PC-3 (cell line): Measurements from ENCODE around the gene RPS6KA2. TPM values are rescaled to one million over a fixed set of nuclear protein-coding genes. Genes with fewer than 3 reads are reported as not detected.
A peak's percentile ranks its signal among the peaks of the same experiment; 100 is the strongest.

Experiments
- ATAC-seq: fragments of 200-7000 bp; cut with Tn5 transposase; 2 replicates; pipeline ENCODE4 v1.9.1; 2020; ENCODE audit warnings: mild to moderate bottlenecking, moderate library complexity
- BruUV-seq: library from RNA; stranded (reverse); fragments of 400-500 nt; replicated peaks from 2 replicates; lab custom pipeline; 2021; lab: Mats Ljungman, UMichigan
- CTCF ChIA-PET: fragments of 300-600 bp; sonication (Branson Sonifier 250); formaldehyde crosslinking; loops from one replicate; lab custom pipeline; 2022; ENCODE audit warnings: antibody characterized with exemption; lab: Charles Lee
- POLR2A ChIA-PET: fragments of 300-600 bp; sonication (Branson Sonifier 250); formaldehyde crosslinking; loops from one replicate; lab custom pipeline; 2022; ENCODE audit warnings: antibody characterized with exemption; ENCODE audit not compliant: unreplicated experiment; lab: Charles Lee
- DNase-seq: peaks from one replicate; pipeline ENCODE4 v3.0.0-alpha.2; 2015
- H2AFZ ChIP-seq: fragments of 300-600 bp; sonication (generic); 2 replicates; pipeline ENCODE4 v1.6.0; 2016; ENCODE audit warnings: antibody characterized with exemption, low read length
- H3F3A ChIP-seq: fragments of 300-600 bp; sonication (generic); one replicate; pipeline ENCODE4 v1.6.0; 2017; ENCODE audit warnings: antibody characterized with exemption, low read length, control low read depth, mild to moderate bottlenecking; ENCODE audit not compliant: unreplicated experiment
- H3K27ac ChIP-seq: fragments of 300-600 bp; sonication (generic); 2 replicates; pipeline ENCODE4 v1.5.1; 2016; ENCODE audit warnings: mild to moderate bottlenecking, low read length
- H3K27me3 ChIP-seq: fragments of 300-600 bp; sonication (generic); 2 replicates; pipeline ENCODE4 v1.6.1; 2016; ENCODE audit warnings: low read length, mixed read lengths
- H3K36me3 ChIP-seq: fragments of 300-600 bp; sonication (generic); 2 replicates; pipeline ENCODE4 v1.6.1; 2016; ENCODE audit warnings: low read depth, mixed run types, low read length, mixed read lengths
- H3K4me1 ChIP-seq: fragments of 300-600 bp; sonication (generic); 2 replicates; pipeline ENCODE4 v1.5.1; 2016; ENCODE audit warnings: low read length; ENCODE audit not compliant: insufficient read depth
- H3K4me2 ChIP-seq: fragments of 300-600 bp; sonication (generic); 2 replicates; pipeline ENCODE4 v1.6.0; 2016; ENCODE audit warnings: low read length
- H3K4me3 ChIP-seq: fragments of 300-600 bp; sonication (generic); 2 replicates; pipeline ENCODE4 v1.5.1; 2016; ENCODE audit warnings: mild to moderate bottlenecking, low read length, mixed read lengths
- H3K79me2 ChIP-seq: fragments of 300-600 bp; sonication (generic); 2 replicates; pipeline ENCODE4 v1.6.1; 2017; ENCODE audit warnings: low read length, mixed read lengths
- H3K9ac ChIP-seq: fragments of 300-600 bp; sonication (generic); 2 replicates; pipeline ENCODE4 v1.6.0; 2016; ENCODE audit warnings: mild to moderate bottlenecking, low read length
- H3K9me2 ChIP-seq: fragments of 300-600 bp; sonication (generic); replicated peaks from 2 replicates; pipeline ENCODE4 v1.6.1; 2016; ENCODE audit warnings: mixed run types, low read length, mixed read lengths
- H3K9me3 ChIP-seq: fragments of 300-600 bp; sonication (generic); 2 replicates; pipeline ENCODE4 v1.6.1; 2016; ENCODE audit warnings: low read length, mixed read lengths
- H4K20me1 ChIP-seq: fragments of 300-600 bp; sonication (generic); 2 replicates; pipeline ENCODE4 v1.6.1; 2016; ENCODE audit warnings: low read length, mixed read lengths
- EZH2 ChIP-seq: fragments of 300-600 bp; sonication (generic); IDR thresholded peaks from one replicate; pipeline ENCODE4 v1.6.1; 2017; ENCODE audit warnings: antibody characterized with exemption, mild to moderate bottlenecking, low read length; ENCODE audit not compliant: unreplicated experiment
- EZH2phosphoT487 ChIP-seq: fragments of 300-600 bp; sonication (generic); IDR thresholded peaks from 2 replicates; pipeline ENCODE4 v1.6.1; 2018; ENCODE audit warnings: mild to moderate bottlenecking, antibody characterized with exemption, low read length, borderline replicate concordance
- intact Hi-C: fragments of 100-400 bp; cut with micrococcal nuclease; formaldehyde crosslinking; loops from 2 replicates; pipeline ENCODE4 v1.9.0; 2023
- total RNA-seq: library from RNA; depleted of rRNA; stranded (reverse); fragments of >200 nt; gene quantifications from 2 replicates; pipeline ENCODE4 v1.2.3, GENCODE V29; 2014
- TF ChIP-seq, protein P1 (sequence below): fragments of 300-600 bp; sonication (generic); conservative IDR thresholded peaks from 2 replicates; pipeline ENCODE4 v1.5.1; 2017; ENCODE audit warnings: antibody characterized with exemption, low read depth, mild to moderate bottlenecking, low read length

The RPS6KA2 gene
- total RNA-seq, 1 experiment from 2014 or later, result 5.1 TPM

DNA sequence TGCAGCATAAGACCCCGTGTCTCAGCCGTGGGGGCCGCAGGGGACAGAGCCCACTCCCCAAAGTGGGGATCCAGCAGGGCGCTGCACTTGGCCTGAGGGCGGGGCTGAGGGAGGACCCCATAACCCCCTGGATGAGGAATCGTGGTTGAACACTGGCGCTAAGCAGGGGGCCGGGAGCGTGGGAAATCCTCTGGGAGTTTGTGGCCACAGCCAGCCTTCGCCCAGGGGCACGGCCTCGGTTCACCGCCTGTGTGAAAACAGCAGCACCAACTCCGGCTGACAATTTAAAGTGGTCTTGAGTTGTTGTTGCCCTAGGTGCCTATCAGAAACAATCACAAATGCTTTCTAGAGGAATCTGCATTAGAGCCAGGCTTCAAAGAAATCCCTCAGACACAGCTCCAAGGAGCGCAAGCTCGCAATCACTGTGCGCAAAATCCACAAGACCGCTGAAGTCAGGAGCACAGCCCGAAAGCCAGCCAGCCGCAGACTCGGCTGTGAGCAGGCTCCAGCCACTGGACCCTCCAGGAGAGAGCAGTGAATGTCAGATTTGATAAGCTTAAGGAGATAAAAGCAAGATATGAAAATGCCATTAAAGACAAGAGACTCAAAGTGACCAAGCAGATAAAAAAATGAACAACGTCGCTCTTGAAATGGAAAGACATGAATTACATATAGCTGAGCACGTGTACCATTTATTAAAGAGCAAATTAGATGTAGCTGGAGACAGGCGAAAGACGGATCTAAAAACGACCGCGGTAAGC is 10.9 kb upstream of the RPS6KA2 start:
- no peak for DNase-seq
- CTCF ChIA-PET, result no interaction called here
- Histone ChIP-seq H3K4me2 (no peak overlapping the region), H3K9me2 (no peaks in the 10 kb centered on the region), H3K79me2 (no peaks in the 10 kb centered on the region), H3K9ac (no peak overlapping the region), H3K4me1 (no peaks in the 10 kb centered on the region; the same call in 1 of the 2 replicates), H3K27me3 (no peaks in the 10 kb centered on the region), H4K20me1 (no peaks in the 10 kb centered on the region), H3K9me3 (no peaks in the 10 kb centered on the region), H3K27ac (no peak overlapping the region), H2AFZ (no peak overlapping the region), H3K36me3 (no peaks in the 10 kb centered on the region), H3F3A (no peaks in the 10 kb centered on the region), H3K4me3 (no peak overlapping the region)
- no TSS peak for BruUV-seq
- ATAC-seq, result no peak
- POLR2A ChIA-PET, result no interaction called here
- intact Hi-C loops, result no loop called here
- TF ChIP-seq EZH2phosphoT487, result no peak
- no peak for TF ChIP-seq EZH2
- TF ChIP-seq, protein P1, sequence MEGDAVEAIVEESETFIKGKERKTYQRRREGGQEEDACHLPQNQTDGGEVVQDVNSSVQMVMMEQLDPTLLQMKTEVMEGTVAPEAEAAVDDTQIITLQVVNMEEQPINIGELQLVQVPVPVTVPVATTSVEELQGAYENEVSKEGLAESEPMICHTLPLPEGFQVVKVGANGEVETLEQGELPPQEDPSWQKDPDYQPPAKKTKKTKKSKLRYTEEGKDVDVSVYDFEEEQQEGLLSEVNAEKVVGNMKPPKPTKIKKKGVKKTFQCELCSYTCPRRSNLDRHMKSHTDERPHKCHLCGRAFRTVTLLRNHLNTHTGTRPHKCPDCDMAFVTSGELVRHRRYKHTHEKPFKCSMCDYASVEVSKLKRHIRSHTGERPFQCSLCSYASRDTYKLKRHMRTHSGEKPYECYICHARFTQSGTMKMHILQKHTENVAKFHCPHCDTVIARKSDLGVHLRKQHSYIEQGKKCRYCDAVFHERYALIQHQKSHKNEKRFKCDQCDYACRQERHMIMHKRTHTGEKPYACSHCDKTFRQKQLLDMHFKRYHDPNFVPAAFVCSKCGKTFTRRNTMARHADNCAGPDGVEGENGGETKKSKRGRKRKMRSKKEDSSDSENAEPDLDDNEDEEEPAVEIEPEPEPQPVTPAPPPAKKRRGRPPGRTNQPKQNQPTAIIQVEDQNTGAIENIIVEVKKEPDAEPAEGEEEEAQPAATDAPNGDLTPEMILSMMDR, result no peak

DNA sequence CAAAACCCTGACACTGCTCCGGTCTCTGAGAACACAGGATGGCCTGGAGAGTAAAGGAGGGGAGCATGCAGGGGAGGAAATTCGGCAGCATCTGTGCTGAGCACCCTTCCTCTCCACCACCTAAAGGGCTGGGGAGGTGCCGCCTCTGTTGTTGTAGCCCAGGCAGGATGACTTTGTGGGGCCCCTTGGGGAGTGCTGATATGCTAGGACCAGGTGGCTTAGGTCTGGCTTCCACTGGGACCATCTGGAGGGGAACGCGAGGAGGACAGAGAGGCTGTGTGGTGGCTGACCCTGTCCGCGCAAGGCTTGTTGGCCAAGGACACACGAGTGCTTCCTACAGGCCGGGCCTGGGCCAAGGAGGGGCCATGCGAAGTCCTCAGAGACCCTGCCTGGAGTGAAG is 9.9 kb upstream of the RPS6KA2 start:
- Histone ChIP-seq H3K27ac (no peak overlapping the region), H3K9me3 (no peaks in the 10 kb centered on the region), H2AFZ (no peak overlapping the region), H3K9me2 (no peaks in the 10 kb centered on the region), H3K27me3 (no peaks in the 10 kb centered on the region), H3K4me3 (no peak overlapping the region), H3F3A (no peaks in the 10 kb centered on the region), H3K4me2 (no peak overlapping the region), H3K9ac (no peak overlapping the region), H4K20me1 (no peaks in the 10 kb centered on the region), H3K36me3 (no peaks in the 10 kb centered on the region), H3K79me2 (no peaks in the 10 kb centered on the region), H3K4me1 (no peaks in the 10 kb centered on the region; the same call in 1 of the 2 replicates)
- CTCF ChIA-PET, result no interaction called here
- DNase-seq, result no peak
- no TSS peak for BruUV-seq
- intact Hi-C loops, result no loop called here
- TF ChIP-seq, protein P1, result no peak
- no peak for ATAC-seq
- POLR2A ChIA-PET, result no interaction called here

DNA sequence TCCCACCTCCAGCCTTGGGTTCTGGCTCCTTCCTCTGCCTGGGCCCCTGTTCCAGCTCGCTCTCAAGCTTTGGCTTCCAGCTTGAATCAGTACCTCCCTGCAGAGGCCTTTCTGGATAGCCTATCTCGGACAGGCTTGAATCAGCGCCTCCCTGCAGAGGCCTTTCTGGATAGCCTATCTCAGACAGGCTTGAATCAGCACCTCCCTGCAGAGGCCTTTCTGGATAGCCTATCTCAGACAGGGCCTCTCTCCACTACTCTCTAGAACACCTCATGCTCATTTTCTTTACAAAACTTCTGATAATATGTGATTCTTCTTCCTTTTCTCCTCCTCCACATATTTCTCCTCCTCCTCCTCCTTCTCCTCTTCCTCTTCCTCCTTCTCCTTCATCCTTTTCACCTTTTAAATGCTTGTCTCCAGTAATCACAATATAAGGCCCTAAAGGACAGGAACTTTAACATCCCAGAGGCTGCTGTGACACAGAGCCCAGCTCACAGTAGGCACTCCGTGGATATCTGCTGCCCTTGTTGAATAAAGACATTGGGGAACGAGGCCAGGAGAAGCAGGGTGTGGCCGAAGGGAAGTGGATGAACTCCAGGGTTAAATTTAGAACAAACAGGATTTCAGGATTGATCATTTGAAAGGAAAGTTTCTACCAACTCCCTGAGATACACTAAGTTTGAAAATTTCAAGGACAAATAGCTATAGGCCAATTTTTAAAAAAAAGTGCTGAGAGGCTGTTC is 9.3 kb upstream of the RPS6KA2 start:
- Histone ChIP-seq H4K20me1 (no peaks in the 10 kb centered on the region), H3K4me3 (no peak overlapping the region), H2AFZ (0 out of 2 replicates have a peak overlapping the region, but pooled peaks have one; percentile 26), H3K79me2 (no peaks in the 10 kb centered on the region), H3K36me3 (no peaks in the 10 kb centered on the region), H3K9me3 (no peaks in the 10 kb centered on the region), H3K27me3 (no peaks in the 10 kb centered on the region), H3K4me1 (no peaks in the 10 kb centered on the region; the same call in 1 of the 2 replicates), H3K4me2 (no peak overlapping the region), H3F3A (no peaks in the 10 kb centered on the region), H3K9me2 (no peaks in the 10 kb centered on the region), H3K27ac (no peak overlapping the region), H3K9ac (no peak overlapping the region)
- no TSS peak for BruUV-seq
- ATAC-seq (no peak), DNase-seq (no peak)
- ChIA-PET CTCF (no interaction called here), POLR2A (no interaction called here)
- TF ChIP-seq, protein P1, result no peak
- TF ChIP-seq EZH2phosphoT487, result no peak
- TF ChIP-seq EZH2, result no peak
- intact Hi-C loops, result no loop called here
